ENCODE results near the gene GPATCH2L.

Gene GPATCH2L

GRCh38 chr14:76151398-76152332 is at the start of gene GPATCH2L:
Gene GPATCH2L (plus strand): TSS chr14:76151922. CDS start chr14:76154364, 2,442 bp downstream.
- TF ChIP-seq CTCF (IDR thresholded peaks at IDR 0.05; ENCODE audit: low read depth, low read length, missing control alignments) = no peak
- DNase-seq (ENCODE audit: extremely low read depth, low read depth) = peak; percentile 48
- H3K4me3 ChIP-seq (replicated peaks; ENCODE audit: low read depth, low read length) = peak within 1 kb of the TSS; percentile 64

GRCh38 chr14:76104802-76105355 is 46.8 kb upstream of the GPATCH2L start:
- TF ChIP-seq CTCF (IDR thresholded peaks at IDR 0.05; ENCODE audit: low read depth, low read length, missing control alignments) = no peak
- H3K4me3 ChIP-seq (replicated peaks; ENCODE audit: low read depth, low read length) = no peak overlapping the region
- DNase-seq (ENCODE audit: extremely low read depth, low read depth) = no peak

GRCh38 chr14:76106188-76106587 is 45.5 kb upstream of the GPATCH2L start:
- no peak for TF ChIP-seq CTCF (IDR thresholded peaks at IDR 0.05; ENCODE audit: low read depth, low read length, missing control alignments)
- H3K4me3 ChIP-seq (replicated peaks; ENCODE audit: low read depth, low read length) = no peak overlapping the region
- DNase-seq (ENCODE audit: extremely low read depth, low read depth) = no peak

GRCh38 chr14:76109087-76109880 is 42.4 kb upstream of the GPATCH2L start:
- H3K4me3 ChIP-seq (replicated peaks; ENCODE audit: low read depth, low read length) = no peak overlapping the region
- peak; percentile 29 for DNase-seq (ENCODE audit: extremely low read depth, low read depth)
- no peak for TF ChIP-seq CTCF (IDR thresholded peaks at IDR 0.05; ENCODE audit: low read depth, low read length, missing control alignments)

GRCh38 chr14:76112889-76113624 is 38.7 kb upstream of the GPATCH2L start:
- DNase-seq (ENCODE audit: extremely low read depth, low read depth) = no peak
- no peak for TF ChIP-seq CTCF (IDR thresholded peaks at IDR 0.05; ENCODE audit: low read depth, low read length, missing control alignments)
- no peak overlapping the region for H3K4me3 ChIP-seq (replicated peaks; ENCODE audit: low read depth, low read length)

GRCh38 chr14:76113691-76114090 is 38.0 kb upstream of the GPATCH2L start:
- no peak for DNase-seq (ENCODE audit: extremely low read depth, low read depth)
- no peak overlapping the region for H3K4me3 ChIP-seq (replicated peaks; ENCODE audit: low read depth, low read length)
- TF ChIP-seq CTCF (IDR thresholded peaks at IDR 0.05; ENCODE audit: low read depth, low read length, missing control alignments) = no peak

Data from HFF-Myc (cell line).